NB4 (cell line): ENCODE measurements around the gene MOB2.

Source experiments
- DNase-seq: peaks from one replicate; pipeline ENCODE4 v3.0.0; 2010; ENCODE audit warnings: low read depth
- H3K4me3 ChIP-seq: one replicate; pipeline ENCODE4 v1.5.1; 2011; ENCODE audit warnings: mild to moderate bottlenecking, low read depth, low read length, moderate library complexity
- MAX ChIP-seq: IDR thresholded peaks from 2 replicates; pipeline ENCODE4 v1.6.1; 2011; ENCODE audit warnings: low read depth, low read length
- MYC ChIP-seq: IDR thresholded peaks from 2 replicates; pipeline ENCODE4 v1.6.1; 2011; ENCODE audit warnings: low read depth, low read length
- POLR2A ChIP-seq: IDR thresholded peaks from 2 replicates; pipeline ENCODE4 v1.6.1; 2011; ENCODE audit warnings: mild to moderate bottlenecking; ENCODE audit not compliant: insufficient read length; ENCODE audit errors: extremely low read depth
- TF ChIP-seq, protein P1 (sequence below): IDR thresholded peaks from one replicate; pipeline ENCODE4 v1.5.1; 2012; ENCODE audit warnings: low read depth, low read length

Gene MOB2

DNA sequence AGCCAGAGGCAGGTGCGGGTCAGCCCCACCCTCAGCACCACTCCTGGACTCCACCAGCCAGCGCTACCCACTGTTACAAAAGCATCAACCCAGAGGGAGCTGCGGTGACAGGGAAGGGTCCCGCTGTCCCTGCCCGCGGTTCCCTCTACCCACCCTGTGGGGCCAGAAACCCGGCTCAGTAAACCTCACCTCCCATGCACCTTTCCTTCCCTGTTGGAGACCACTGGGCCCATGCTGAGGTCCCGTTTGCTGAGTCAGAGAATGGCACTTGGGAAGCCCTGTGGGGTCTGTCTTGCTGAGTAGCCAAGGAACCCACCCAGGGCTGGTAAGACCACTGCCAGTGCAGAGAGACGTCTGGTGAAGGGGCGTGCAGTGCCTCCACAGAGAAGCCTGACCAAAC lies 42.1 kb upstream of the MOB2 start:
- no peak for DNase-seq

GRCh38 chr11:1526785-1527184 lies 40.2 kb upstream of the MOB2 start:
- H3K4me3 ChIP-seq: no peak overlapping the region
- TF ChIP-seq MYC (no peak), MAX (no peak), POLR2A (no peak)
- TF ChIP-seq, protein P1, sequence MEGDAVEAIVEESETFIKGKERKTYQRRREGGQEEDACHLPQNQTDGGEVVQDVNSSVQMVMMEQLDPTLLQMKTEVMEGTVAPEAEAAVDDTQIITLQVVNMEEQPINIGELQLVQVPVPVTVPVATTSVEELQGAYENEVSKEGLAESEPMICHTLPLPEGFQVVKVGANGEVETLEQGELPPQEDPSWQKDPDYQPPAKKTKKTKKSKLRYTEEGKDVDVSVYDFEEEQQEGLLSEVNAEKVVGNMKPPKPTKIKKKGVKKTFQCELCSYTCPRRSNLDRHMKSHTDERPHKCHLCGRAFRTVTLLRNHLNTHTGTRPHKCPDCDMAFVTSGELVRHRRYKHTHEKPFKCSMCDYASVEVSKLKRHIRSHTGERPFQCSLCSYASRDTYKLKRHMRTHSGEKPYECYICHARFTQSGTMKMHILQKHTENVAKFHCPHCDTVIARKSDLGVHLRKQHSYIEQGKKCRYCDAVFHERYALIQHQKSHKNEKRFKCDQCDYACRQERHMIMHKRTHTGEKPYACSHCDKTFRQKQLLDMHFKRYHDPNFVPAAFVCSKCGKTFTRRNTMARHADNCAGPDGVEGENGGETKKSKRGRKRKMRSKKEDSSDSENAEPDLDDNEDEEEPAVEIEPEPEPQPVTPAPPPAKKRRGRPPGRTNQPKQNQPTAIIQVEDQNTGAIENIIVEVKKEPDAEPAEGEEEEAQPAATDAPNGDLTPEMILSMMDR: no peak
- no peak for DNase-seq

More for the DNA sequence above, 42.1 kb upstream of the MOB2 start:
- TF ChIP-seq MAX (no peak), POLR2A (no peak), MYC (no peak)
- TF ChIP-seq, protein P1: no peak
- no peak overlapping the region for H3K4me3 ChIP-seq

- no peak for TF ChIP-seq MAX
- TF ChIP-seq, protein P1: no peak
- no peak for TF ChIP-seq POLR2A
- TF ChIP-seq MYC: no peak
- H3K4me3 ChIP-seq: no peak overlapping the region
- DNase-seq: no peak
These were observed 37.2 kb upstream of the MOB2 start for GRCh38 chr11:1523779-1524178.

DNA sequence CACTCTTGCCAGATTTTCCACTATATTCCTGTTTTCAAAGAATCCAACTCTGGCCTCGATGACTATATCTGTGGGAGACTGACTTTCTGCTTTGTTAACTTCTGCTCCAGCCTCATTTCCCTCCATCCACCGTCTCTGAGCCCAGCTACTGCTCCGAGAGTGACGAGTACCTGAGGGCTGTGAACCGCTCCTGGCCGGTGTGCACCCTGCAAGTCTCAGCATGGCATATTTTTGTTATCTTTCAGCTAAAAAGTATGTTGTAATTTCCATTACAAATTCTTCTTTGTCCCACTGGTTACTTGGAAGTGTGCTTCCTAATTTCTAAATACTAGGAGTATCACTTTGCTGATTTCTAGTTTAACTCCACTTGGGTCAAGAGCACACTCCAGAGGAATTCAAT lies 36.5 kb upstream of the MOB2 start:
- DNase-seq: no peak
- no peak overlapping the region for H3K4me3 ChIP-seq
- TF ChIP-seq POLR2A (no peak), MYC (no peak), MAX (no peak)
- TF ChIP-seq, protein P1: no peak

DNA sequence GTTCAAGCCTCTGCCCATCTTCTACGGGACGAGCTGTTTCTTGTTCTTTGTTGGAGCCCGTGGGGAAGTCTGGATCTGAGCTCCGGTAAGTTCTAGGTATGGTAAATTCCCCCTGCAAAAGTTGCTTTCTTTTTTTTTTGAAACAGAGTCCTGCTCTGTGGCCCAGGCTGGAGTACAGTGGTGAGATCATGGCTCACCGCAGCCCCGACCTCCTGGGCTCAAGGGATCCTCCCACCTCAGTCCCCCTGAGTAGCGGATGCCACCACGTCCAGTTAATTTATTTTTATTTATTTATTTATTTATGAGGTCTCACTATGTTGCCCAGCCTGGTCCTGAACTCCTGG lies 35.5 kb upstream of the MOB2 start:
- no peak for DNase-seq
- TF ChIP-seq MAX: no peak
- TF ChIP-seq, protein P1: no peak
- no peak for TF ChIP-seq POLR2A
- no peak for TF ChIP-seq MYC
- H3K4me3 ChIP-seq: no peak overlapping the region
